ENCODE data around the gene L3MBTL4.

GRCh38 chr18:6078877-6079276 lies 335.8 kb downstream of the L3MBTL4 start:
- TF ChIP-seq CTCF (IDR thresholded peaks at IDR 0.05) (no peak), POLR2A (IDR thresholded peaks at IDR 0.05) (no peak)

Data from adrenal gland (tissue), 5 donors.